Tibial nerve (tissue), 4 donors: Measurements from ENCODE around the gene TSHZ2. TPM values are rescaled to one million over a fixed set of nuclear protein-coding genes. Genes with fewer than 3 reads are reported as not detected.

Source experiments
- DNase-seq, 2 donors: peaks; one replicate each; pipeline ENCODE4 v3.0.0-alpha.2; 2019; ENCODE audit warnings: low spot score in 2 of 2
- H3K27ac ChIP-seq, 4 donors: fragments of 200-600 bp; sonication (generic) in 3 of 4; one replicate each; pipeline ENCODE4 v1.5.1; 2017 to 2019; ENCODE audit warnings: mild to moderate bottlenecking in 1 of 4
- H3K27me3 ChIP-seq, 2 donors: fragments of 200-600 bp; sonication (generic) in 1 of 2; one replicate each; pipeline versions ENCODE4 v1.5.1 to v1.6.0; 2017 to 2019
- H3K36me3 ChIP-seq, 3 donors: fragments of 200-600 bp; sonication (generic); one replicate each; pipeline ENCODE4 v1.5.1; 2018 to 2019
- H3K4me1 ChIP-seq, 4 donors: fragments of 200-600 bp; sonication (generic) in 3 of 4; one replicate each; pipeline ENCODE4 v1.5.1; 2017 to 2019
- H3K4me3 ChIP-seq, 4 donors: fragments of 200-600 bp; sonication (generic) in 3 of 4; one replicate each; pipeline ENCODE4 v1.5.1; 2017 to 2019; ENCODE audit warnings: mild to moderate bottlenecking in 1 of 4, moderate library complexity in 1 of 4
- H3K9me3 ChIP-seq, 4 donors: fragments of 200-600 bp; sonication (generic) in 3 of 4; one replicate each; pipeline ENCODE4 v1.5.1; 2017 to 2019
- CTCF ChIP-seq, 5 experiments: fragments of 200-600 bp in 3 of 5; fragments of 450-650 bp in 2 of 5; sonication (generic) in 3 of 5; IDR thresholded peaks; one replicate each; pipeline ENCODE4 v1.5.1; 2016 to 2019; ENCODE audit warnings: antibody characterized with exemption in 5 of 5, mild to moderate bottlenecking in 3 of 5, moderate library complexity in 2 of 5
- EP300 ChIP-seq, 2 donors: sonication (generic); formaldehyde crosslinking; IDR thresholded peaks; one replicate each; pipeline ENCODE4 v1.6.1; 2017; ENCODE audit warnings: antibody characterized with exemption in 2 of 2, mild to moderate bottlenecking in 1 of 2
- POLR2A ChIP-seq, 2 donors: fragments of 450-650 bp; IDR thresholded peaks; one replicate each; pipeline ENCODE4 v1.6.1; 2017; ENCODE audit warnings: antibody characterized with exemption in 2 of 2, mild to moderate bottlenecking in 2 of 2, moderate library complexity in 2 of 2
- WGBS, 2 donors: methylation state at CpG; one replicate each; pipeline ENCODE4 v1.1.5; 2018; 5-methylcytosine and 5-hydroxymethylcytosine counted together
- total RNA-seq, 4 donors: library from RNA; depleted of rRNA; stranded (reverse); fragments of >200 nt; gene quantifications; one replicate each; pipeline ENCODE4 v1.1.0, GENCODE V29; 2016

TSHZ2 gene
- total RNA-seq, 4 donors from 2014 or later, result 20.9 to 33.7 (median 25.1) TPM

- no peaks in the 10 kb centered on the region for H3K27me3 ChIP-seq
- WGBS, 2 donors, result 76 to 82% methylated on average over 6 of the region's 6 CpGs
- no peak overlapping the region for H3K4me3 ChIP-seq
- no peak overlapping the region for H3K27ac ChIP-seq
- no peaks in the 10 kb centered on the region for H3K36me3 ChIP-seq
- DNase-seq, result no peak
- no peaks in the 10 kb centered on the region for H3K9me3 ChIP-seq
- TF ChIP-seq POLR2A (IDR thresholded peaks at IDR 0.05) (no peak), CTCF (IDR thresholded peaks at IDR 0.05) (no peak), EP300 (IDR thresholded peaks at IDR 0.05) (no peak)
- no peaks in the 10 kb centered on the region for H3K4me1 ChIP-seq
Measured at GRCh38 chr20:53092772-53093300, 120.7 kb downstream of the TSHZ2 start.

GRCh38 chr20:53097371-53097770 is 125.2 kb downstream of the TSHZ2 start:
- Histone ChIP-seq H3K4me3 (no peak overlapping the region), H3K27me3 (no peaks in the 10 kb centered on the region), H3K36me3 (no peaks in the 10 kb centered on the region), H3K27ac (no peak overlapping the region), H3K4me1 (peaks cover 0 to 10% (median 0%) of the 10 kb centered on the region in 4 donors), H3K9me3 (no peaks in the 10 kb centered on the region)
- DNase-seq, result no peak
- TF ChIP-seq EP300 (IDR thresholded peaks at IDR 0.05), result peak in 1 of 2 donors; percentile 46
- TF ChIP-seq CTCF (IDR thresholded peaks at IDR 0.05), result no peak
- 65 to 77% methylated on average over 2 of the region's 2 CpGs for WGBS, 2 donors

- TF ChIP-seq CTCF (IDR thresholded peaks at IDR 0.05) (no peak), EP300 (IDR thresholded peaks at IDR 0.05) (no peak), POLR2A (IDR thresholded peaks at IDR 0.05) (no peak)
- H3K4me1 ChIP-seq, result peaks cover 0 to 10% (median 0%) of the 10 kb centered on the region in 4 donors
- no peak overlapping the region for H3K4me3 ChIP-seq
- no peaks in the 10 kb centered on the region for H3K9me3 ChIP-seq
- 85 to 89% methylated on average over 4 of the region's 4 CpGs for WGBS, 2 donors
- no peaks in the 10 kb centered on the region for H3K36me3 ChIP-seq
- H3K27ac ChIP-seq, result no peak overlapping the region
- DNase-seq, result no peak
- H3K27me3 ChIP-seq, result no peaks in the 10 kb centered on the region
Measured at GRCh38 chr20:53097791-53098190, 125.6 kb downstream of the TSHZ2 start.

- no peak overlapping the region for H3K4me3 ChIP-seq
- H3K36me3 ChIP-seq, result no peaks in the 10 kb centered on the region
- H3K27ac ChIP-seq, result no peak overlapping the region
- no peak for DNase-seq
- H3K9me3 ChIP-seq, result no peaks in the 10 kb centered on the region
- no peaks in the 10 kb centered on the region for H3K27me3 ChIP-seq
- H3K4me1 ChIP-seq, result peaks cover 0 to 10% (median 0%) of the 10 kb centered on the region in 4 donors
- TF ChIP-seq CTCF (IDR thresholded peaks at IDR 0.05), result no peak
- no peak for TF ChIP-seq EP300 (IDR thresholded peaks at IDR 0.05)
- TF ChIP-seq POLR2A (IDR thresholded peaks at IDR 0.05), result no peak
- WGBS, 2 donors, result 72 to 94% methylated on average over 1 of the region's 1 CpG
Measured at GRCh38 chr20:53098621-53099020, 126.5 kb downstream of the TSHZ2 start.

GRCh38 chr20:53099856-53100255 is 127.7 kb downstream of the TSHZ2 start:
- H3K27me3 ChIP-seq, result no peaks in the 10 kb centered on the region
- WGBS, 2 donors, result 69 to 70% methylated on average over 2 of the region's 2 CpGs
- TF ChIP-seq CTCF (IDR thresholded peaks at IDR 0.05) (no peak), POLR2A (IDR thresholded peaks at IDR 0.05) (no peak), EP300 (IDR thresholded peaks at IDR 0.05) (no peak)
- no peak for DNase-seq
- no peak overlapping the region for H3K27ac ChIP-seq
- no peak overlapping the region for H3K4me3 ChIP-seq
- H3K36me3 ChIP-seq, result no peaks in the 10 kb centered on the region
- no peaks in the 10 kb centered on the region for H3K9me3 ChIP-seq
- H3K4me1 ChIP-seq, result peaks cover 0 to 10% (median 0%) of the 10 kb centered on the region in 4 donors
